ENCODE results near the gene KLF7.
"Not testable (repeated sequence)": the region's sequence is repeated elsewhere in the genome, so short reads cannot be mapped to it uniquely, and the experiment has no call there.

The KLF7 gene

GRCh38 chr2:207049122-207049521 is 116.6 kb downstream of the KLF7 start:
- DNase-seq, result no peak

GRCh38 chr2:207048416-207048815 is 117.3 kb downstream of the KLF7 start:
- no peak for DNase-seq

- DNase-seq, result peak; percentile 4
Observed at GRCh38 chr2:207046724-207047123, 119.0 kb downstream of the KLF7 start.

DNA sequence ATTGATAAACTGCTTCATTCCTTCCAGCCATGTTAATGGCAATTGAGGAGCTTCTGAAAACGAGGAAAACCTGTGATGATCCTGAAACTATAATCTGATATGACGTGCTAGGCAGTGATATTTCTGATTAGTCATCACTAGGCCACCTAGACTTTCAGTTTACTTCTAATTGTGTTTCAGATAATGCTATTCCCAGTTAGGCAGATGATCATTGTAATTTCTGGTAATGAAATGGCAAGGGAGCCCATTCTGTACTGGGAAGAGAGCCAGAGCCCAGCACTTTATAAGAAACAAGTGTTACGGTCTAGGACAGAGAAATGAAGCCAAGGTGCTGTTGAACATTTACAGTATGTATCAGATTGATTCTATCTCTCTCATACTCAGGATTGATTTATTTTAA is 120.2 kb downstream of the KLF7 start:
- no peak for DNase-seq

DNA sequence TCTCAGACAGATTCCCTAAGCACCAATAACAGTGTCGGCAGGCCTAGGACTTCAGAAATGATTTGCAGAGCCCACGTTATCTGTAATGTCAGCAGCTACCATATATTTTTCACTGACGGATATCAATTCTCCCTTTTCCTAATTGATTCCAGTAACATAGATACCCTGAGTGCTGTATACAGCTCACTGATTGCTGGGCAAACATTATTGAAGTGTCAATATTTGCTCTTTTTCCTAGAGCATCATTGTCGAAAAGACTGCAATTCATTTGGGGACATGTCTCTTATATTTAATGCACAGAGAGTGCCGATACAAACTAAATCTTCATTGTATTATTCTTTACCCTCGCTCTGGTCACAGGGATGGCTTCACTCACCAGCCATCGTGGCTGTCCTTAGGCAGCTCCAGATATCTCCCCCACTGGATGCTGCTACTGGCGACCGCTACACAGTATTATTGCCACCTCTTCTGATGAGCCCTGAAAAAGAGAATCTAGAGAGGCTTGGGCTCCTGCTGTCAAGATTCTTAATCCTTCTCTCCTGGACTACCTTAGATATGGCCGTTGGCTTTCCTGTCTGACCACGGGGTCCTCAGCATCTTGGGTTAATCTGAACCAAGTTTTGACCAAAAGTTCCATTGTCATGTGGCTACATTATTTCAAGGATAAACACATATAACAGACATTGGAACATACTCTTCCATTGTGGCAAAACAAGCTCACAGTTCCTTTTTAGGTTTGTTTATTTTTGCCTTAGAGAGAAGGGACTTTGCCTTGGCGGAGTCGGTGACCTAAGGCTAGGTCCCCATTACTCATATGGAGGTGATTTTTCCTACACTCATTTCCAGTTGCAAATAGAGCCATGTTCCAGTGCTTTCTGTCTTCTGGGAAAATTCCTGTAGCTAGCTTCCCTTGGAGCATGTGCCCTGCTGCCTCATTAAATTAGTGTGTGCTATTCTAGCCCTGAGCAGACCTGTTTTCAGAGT is 121.1 kb downstream of the KLF7 start:
- no peak for DNase-seq

GRCh38 chr2:207042841-207043240 is 122.9 kb downstream of the KLF7 start:
- DNase-seq, result no peak

- no peak for DNase-seq
Observed at GRCh38 chr2:207041786-207042554, 123.8 kb downstream of the KLF7 start.

DNA sequence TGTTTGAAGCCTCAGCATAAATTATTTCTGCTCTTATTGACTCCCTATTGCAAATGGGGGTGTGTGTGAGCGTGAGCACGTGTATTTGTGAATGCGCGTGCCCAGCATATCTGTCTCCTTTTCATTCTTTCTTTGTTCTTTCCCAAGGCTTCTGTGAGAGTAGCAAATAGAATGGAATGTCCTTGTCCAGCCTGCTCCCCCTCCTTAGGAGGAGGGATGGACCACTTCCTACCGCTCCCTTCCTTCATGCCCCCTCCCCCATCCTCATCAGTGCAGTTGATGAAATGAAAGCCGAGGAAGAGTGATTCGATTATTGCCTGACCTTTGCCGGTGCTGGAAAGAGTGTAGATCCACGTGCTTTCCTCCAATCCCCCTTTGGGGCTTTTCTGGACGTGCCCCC is 124.5 kb downstream of the KLF7 start:
- DNase-seq, result no peak

DNA sequence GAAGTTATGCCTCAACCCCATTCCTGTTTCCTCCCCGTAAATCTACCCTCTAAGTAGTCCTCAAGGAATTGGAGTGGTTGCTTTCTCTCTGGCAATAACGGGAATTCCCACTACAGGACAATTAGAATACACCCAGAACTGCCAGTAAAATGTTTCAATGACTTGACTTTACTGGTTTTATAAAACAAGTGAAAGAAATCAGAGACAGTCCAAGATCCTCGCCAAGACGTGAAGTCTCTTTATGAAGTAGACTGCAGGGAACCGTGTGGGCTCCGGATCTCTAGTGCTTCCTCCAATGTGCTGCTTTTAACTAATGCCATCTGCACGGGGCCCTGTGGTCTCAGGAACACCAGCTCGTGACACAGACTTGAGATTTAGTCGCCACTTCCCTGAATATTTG is 125.1 kb downstream of the KLF7 start:
- no peak for DNase-seq

GRCh38 chr2:207039225-207039624 is 126.5 kb downstream of the KLF7 start:
- no peak for DNase-seq

DNA sequence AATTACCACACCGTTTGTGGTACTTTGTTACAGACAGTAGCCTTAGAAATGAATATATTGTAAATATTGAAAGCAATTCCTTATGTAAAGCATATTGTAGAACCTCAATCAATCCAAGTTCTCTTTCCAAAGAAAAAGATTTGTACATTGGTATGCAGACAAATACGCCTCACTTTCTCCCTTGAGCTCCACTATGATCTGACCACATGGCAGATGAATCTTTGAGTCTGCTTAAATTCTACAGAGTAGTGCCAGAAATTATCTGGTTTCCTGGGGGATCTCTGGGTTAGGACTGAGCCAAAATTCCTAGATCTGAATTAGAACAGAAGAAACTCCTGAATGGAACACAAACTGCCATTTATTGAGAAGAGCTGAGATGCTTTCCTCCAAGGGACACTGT is 127.4 kb downstream of the KLF7 start:
- no peak for DNase-seq

- DNase-seq, result no peak
Observed at GRCh38 chr2:207037896-207038295, 127.9 kb downstream of the KLF7 start.

- not testable (repeated sequence) for DNase-seq
Observed at GRCh38 chr2:207037023-207037422, 128.7 kb downstream of the KLF7 start.

GRCh38 chr2:207035875-207036274 is 129.9 kb downstream of the KLF7 start:
- DNase-seq, result no peak

DNA sequence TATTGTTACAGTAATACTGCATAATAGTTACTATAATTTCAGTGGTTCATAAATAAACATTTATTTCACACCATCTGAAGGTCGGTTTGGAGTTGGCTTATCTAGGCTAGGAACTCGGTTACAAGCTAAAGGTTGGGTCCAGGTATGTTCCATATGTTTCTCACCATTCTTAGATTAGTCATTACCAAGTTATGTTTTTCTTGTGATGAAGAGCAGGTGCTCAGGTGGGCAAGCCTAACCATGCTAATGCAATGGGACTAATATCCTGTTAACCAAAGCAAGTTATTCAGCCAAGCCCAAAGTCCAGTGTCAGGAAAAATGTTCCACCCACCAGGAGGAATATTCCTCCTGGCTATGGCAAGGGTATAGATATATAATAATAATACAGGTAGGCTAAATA is 133.3 kb downstream of the KLF7 start:
- no peak for DNase-seq
